ENCODE measurements around the gene POU3F4.

DNA sequence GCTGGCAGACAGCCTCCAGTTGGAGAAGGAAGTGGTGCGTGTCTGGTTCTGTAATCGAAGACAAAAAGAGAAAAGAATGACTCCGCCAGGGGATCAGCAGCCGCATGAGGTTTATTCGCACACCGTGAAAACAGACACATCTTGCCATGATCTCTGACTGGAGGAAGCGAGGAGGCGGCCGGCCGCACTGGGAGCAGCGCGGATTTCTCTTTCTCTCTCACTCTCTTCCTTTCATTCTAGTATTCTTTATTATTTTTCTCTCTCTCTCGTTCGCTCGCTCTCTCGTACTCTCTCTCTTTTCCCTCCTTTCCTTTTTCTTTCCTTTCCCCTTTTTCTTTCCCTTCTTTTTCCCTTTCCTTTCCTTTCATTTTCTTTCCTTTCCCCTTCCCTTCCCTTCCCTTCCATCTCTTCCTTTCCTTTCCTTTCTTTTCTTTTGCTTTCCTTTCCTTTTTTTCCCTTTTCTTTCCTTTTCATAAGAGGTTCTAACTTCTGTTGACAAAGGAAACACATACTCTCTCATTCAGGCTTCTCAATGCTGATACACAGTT, 1.2 kb downstream of the POU3F4 start:
- TF ChIP-seq, protein P1, sequence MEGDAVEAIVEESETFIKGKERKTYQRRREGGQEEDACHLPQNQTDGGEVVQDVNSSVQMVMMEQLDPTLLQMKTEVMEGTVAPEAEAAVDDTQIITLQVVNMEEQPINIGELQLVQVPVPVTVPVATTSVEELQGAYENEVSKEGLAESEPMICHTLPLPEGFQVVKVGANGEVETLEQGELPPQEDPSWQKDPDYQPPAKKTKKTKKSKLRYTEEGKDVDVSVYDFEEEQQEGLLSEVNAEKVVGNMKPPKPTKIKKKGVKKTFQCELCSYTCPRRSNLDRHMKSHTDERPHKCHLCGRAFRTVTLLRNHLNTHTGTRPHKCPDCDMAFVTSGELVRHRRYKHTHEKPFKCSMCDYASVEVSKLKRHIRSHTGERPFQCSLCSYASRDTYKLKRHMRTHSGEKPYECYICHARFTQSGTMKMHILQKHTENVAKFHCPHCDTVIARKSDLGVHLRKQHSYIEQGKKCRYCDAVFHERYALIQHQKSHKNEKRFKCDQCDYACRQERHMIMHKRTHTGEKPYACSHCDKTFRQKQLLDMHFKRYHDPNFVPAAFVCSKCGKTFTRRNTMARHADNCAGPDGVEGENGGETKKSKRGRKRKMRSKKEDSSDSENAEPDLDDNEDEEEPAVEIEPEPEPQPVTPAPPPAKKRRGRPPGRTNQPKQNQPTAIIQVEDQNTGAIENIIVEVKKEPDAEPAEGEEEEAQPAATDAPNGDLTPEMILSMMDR (IDR thresholded peaks at IDR 0.05) = no peak
- TF ChIP-seq POLR2A (IDR thresholded peaks at IDR 0.05) = no peak
